CD4-positive, alpha-beta T cell treated with Interleukin-1 beta for 1 hour (primary cell): ENCODE measurements around the gene XPNPEP1.
A peak's percentile ranks its signal among the peaks of the same experiment; 100 is the strongest.
"Not testable (repeated sequence)": the region's sequence is repeated elsewhere in the genome, so short reads cannot be mapped to it uniquely, and the experiment has no call there.

Source experiments
- DNase-seq, 2 donors: peaks; one replicate each; pipeline ENCODE4 v3.0.0-alpha.2; 2020 to 2022

XPNPEP1 gene

GRCh38 chr10:109922358-109922975 lies 844 bp downstream of the XPNPEP1 start:
- no peak for DNase-seq

DNA sequence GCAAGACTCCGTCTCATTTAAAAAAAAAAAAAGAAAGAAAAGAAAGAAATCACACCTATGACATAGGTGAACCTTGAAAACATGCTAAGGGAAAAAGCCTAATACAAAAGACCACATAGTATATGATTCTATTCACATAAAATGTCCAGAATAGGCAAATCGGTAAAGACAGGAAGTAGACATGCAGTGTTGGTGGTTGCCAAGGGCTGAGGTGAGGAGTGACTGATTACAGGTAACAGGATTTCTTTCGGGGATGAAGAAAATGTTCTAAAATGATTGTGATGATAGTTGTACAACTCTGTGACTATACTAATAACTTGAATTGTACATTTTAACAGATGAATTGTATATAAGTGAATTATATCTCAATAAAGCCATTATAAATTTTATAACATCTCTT lies 3.3 kb downstream of the XPNPEP1 start:
- DNase-seq: peak in 1 of 2 donors; percentile 45

- no peak for DNase-seq
Measured at GRCh38 chr10:109919220-109919619, 4.1 kb downstream of the XPNPEP1 start.

DNA sequence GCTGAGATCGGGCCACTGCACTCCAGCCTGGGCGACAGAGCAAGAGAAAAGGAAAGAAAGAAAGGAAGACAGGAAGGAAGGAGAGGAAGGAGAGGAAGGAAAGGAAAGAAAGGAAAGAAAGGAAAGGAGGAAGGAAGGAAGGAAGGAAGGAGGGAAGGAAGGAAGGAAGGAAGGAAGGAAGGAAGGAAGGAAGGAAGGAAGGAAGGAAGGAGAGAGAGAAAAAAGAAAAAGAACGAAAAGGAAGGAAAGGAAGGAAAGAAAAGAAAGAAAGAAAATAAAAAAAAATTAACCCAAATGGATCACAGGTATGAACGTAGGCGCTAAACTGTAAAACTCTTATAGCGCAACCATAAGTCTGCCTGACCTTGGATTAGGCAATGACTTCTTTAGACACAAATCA lies 4.6 kb downstream of the XPNPEP1 start:
- DNase-seq: not testable (repeated sequence)

- no peak for DNase-seq
Measured at GRCh38 chr10:109915566-109915965, 7.7 kb downstream of the XPNPEP1 start.

DNA sequence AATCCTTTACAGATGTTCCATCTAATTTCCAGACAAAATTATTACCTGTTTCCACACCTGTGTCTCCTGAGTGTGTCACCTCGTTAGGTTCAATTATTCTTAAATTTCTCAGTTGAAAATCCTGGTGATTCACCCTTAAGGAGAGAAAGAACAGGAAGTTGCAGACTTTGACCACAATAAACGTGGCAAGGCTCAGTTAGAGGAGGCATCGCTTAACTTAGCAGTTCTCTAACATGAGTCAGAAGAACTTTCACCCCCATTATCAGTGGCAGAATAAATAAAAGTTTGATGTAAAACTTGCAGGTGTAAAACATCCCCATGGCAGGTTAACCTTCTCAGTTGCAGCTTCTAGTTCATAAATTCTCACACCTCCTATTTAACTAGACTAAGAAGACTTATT lies 8.3 kb downstream of the XPNPEP1 start:
- peak; percentile 43 to 63 for DNase-seq

DNA sequence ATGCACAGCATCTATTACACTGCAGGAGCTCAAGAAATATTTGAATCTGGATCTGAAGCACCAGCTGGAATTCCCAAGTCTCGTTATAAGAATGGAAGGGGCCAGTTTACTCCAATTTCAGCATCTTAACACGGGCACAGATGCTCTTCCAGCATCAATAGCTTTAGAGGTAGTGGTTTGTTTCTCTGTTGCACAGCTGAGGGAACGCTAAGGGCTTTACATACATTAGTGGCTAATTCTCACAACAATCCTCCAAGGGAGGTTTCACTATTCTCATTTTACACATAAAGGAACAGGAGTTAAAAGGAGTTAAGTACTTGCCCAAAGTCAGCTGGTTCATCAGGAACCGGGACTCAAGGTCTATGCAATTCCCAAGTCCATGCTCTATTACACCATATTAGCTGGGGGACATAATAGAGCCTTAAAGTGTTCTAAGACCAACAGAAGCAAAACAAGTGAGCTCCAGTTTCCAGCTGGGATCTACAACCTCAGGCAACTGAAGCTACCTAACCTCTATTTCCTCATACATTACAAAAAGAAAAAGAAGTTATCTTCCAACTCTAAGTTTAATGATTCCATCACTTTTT lies 9.9 kb downstream of the XPNPEP1 start:
- DNase-seq: no peak

GRCh38 chr10:109912335-109913281 lies 10.7 kb downstream of the XPNPEP1 start:
- DNase-seq: no peak

DNA sequence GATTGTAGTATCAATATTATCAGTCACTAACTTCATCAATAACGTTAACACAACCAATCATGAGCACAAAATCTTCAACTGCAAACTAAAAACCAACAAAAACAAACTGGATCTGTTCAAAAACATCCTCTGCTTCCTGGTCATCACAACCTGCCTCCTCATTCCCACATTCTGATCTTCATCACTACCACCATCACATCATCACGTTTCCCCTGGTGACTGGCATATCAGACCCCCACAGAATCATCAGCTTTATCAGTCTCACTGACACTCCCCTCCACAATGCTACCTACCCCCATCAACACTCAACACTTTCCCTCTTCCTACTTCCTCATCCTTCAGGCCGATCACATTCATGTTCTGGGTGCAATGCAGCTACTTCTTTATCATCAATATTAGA lies 11.4 kb downstream of the XPNPEP1 start:
- DNase-seq: no peak

GRCh38 chr10:109906316-109906715 lies 17.0 kb downstream of the XPNPEP1 start:
- no peak for DNase-seq

GRCh38 chr10:109904397-109904796 lies 18.9 kb downstream of the XPNPEP1 start:
- DNase-seq: no peak

DNA sequence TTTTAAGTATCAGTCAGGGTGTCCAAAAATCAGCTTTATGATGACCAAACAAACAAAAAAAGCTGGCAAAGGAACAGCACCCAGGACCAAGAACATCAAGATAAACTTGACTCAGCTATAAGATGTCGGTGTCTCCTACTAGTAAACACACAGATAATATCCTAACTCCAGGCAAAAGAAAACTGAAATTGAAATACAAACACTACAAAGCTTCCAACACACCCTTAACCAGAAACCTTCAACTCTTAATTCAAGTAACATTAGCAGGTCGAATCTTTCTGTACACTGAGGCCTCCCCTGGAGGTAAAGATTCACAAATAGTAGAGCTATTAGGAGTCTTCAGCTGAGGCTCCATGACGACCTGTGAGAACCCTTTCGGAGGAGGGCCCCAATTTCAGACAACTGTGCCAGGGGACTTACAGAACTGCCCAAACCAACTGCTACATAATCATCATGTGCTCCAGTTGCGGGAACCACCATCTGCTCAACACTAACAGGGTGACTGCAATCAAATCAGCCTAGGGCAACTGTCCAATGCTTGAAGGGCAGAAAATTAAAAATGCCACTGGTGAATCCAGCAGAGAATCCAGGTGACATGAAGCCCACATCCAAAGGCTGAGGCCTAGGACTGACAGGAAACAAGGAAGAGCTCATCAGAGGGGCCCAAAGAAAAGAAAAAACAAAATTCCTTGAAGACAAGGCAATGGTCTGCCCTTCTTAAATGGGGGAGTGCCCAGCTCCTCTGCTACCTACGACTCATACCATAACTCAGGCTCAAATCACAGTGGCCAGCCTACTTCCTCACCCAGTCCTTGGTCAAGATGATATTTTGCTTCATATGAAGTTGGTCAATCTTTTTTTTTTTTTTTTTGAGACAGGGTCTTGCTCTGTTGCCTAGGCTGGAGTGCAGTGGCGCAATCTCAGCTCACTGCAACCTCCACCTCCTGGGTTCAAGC lies 20.0 kb downstream of the XPNPEP1 start:
- DNase-seq: peak in 1 of 2 donors; percentile 23

- no peak for DNase-seq
Measured at GRCh38 chr10:109899356-109900331, 23.7 kb downstream of the XPNPEP1 start.

DNA sequence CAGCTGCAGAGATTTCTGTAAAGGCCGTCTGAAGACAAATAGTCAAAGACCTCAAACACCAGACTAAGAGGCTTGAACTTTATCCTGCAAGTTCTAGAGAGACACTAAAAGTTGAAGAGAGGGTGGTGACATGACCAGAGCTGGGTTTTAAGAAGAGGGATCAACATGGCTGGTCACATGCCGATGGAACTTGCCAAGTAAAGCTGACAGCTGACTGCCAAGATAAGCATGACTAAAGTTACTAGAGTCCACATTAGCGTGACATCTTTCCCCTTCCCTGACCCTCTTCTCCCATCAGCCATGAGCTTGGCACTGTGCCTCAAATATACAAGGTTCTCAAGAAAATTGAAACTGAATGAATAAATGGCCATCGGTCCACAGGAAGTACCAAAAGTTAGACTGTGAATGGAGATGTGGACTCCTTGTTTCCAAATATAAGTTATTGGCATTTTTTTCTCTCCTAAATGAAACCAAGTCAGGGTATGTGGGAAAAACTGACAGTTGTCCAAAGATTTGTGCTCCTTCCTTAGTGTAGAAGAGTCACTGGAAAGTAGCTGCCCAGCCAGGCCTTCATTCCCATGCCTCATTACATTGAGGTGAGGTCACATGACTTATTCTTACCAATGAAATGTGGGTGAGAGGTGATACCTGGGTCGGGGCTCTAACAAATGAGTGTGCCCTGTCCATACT lies 24.5 kb downstream of the XPNPEP1 start:
- no peak for DNase-seq

DNA sequence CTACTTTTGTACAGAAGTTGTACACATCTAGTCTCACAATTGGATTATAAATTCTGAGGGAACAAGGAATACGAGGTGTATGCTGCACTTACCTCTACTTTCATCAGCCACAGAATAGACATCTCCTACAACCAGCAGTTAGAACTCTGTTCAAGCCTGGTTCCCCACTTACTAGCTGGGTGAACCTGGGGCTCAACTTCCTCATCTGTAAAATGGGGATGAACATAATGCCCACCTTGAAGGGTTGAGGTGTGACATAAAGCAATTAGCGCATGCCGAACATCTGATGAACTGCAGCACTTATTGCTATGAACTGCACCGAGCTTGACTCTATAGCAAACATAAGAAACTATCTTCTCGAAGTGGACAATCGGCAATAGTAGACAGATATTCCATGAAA lies 25.3 kb downstream of the XPNPEP1 start:
- DNase-seq: no peak

- no peak for DNase-seq
Measured at GRCh38 chr10:109895848-109896247, 27.5 kb downstream of the XPNPEP1 start.

- DNase-seq: no peak
Measured at GRCh38 chr10:109895095-109895818, 28.1 kb downstream of the XPNPEP1 start.

DNA sequence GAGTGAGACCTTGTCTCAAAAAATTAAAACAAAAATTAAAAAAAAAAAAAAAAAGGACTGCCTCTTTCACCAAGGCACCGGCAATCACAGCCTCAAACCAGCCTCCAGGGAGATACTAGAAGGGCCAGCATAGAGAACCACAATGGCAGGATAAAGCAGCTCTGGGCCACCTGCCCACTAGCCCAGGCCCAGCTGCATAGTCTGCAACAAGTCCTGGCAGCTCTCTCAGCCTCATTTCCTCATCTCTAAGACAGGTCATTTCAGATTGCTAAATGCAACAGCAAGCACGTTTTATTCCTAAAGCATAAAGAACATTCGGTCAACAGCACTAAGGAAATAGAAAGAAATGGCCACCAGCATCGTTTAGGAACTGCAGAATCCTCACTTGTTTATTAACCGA lies 28.8 kb downstream of the XPNPEP1 start:
- no peak for DNase-seq

DNA sequence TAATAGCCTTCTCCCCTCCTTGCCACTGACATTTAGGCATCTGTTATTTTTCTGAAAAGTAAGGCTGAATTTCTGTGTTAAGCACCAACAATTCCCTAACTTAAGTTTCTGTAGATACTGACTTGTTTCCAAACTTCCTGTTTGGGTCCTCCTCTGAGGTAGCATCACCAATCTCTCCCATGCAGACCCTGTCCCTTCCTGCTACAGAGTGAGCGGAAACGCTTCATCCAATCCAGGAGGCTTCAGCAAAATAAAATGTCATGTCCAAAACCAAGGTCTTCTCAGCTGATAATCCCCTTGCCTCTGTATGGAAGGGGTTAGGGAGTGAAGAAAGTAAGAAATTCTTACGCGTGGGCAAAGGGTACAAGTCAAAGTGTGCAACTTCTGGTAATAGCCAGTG lies 29.9 kb downstream of the XPNPEP1 start:
- no peak for DNase-seq

- DNase-seq: no peak
Measured at GRCh38 chr10:109892931-109893330, 30.4 kb downstream of the XPNPEP1 start.
